IMR-90 (cell line): ENCODE data around the gene ABHD3.
"Not testable (repeated sequence)": the region's sequence is repeated elsewhere in the genome, so short reads cannot be mapped to it uniquely, and the experiment has no call there.

ENCODE experiments used
- MAZ ChIP-seq: IDR thresholded peaks from 2 replicates; pipeline ENCODE4 v1.6.1; 2012; ENCODE audit warnings: low read depth, mild to moderate bottlenecking, low read length, improper control_type of control experiment, moderate library complexity, borderline replicate concordance
- RAD21 ChIP-seq: IDR thresholded peaks from 2 replicates; pipeline ENCODE4 v1.6.1; 2012; ENCODE audit warnings: low read length, improper control_type of control experiment
- RFX5 ChIP-seq: IDR thresholded peaks from 2 replicates; pipeline ENCODE4 v1.8.0; 2012; ENCODE audit warnings: low read depth, mild to moderate bottlenecking, low read length, moderate library complexity
- TF ChIP-seq, protein P1 (sequence below): conservative IDR thresholded peaks from 2 replicates; pipeline ENCODE4 v1.5.1; 2012; ENCODE audit warnings: mild to moderate bottlenecking, low read depth, low read length, improper control_type of control experiment

DNA sequence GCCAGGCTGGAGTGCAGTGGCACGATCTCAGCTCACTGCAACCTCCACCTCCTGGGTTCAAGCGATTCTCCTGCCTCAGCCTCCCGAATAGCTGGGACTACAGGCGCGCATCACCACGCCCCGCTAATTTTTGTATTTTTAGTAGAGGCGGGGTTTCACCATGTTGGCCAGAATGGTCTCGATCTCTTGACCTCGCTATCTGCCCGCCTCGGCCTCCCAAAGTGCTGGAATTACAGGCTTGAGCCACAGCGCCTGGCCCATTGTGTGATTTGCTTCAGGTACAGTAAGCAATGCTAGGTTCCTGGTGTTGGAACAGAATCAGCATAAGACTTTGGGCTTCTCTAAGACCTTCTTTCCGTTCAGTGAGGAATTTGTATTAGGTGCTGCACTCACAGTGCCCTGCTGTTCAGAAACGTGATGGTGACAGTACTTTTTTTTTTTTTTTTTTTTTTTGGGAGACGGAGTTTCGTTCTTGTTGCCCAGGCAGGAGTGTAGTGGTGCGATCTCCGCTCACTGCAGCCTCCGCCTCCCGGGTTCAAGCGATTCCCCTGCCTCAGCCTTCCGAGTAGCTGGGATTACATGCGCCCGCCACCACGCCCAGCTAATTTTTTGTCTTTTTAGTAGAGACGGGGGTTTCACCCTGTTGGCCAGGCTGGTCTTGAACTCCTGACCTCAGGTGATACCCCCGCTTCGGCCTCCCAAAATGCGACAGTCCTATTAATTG lies 93.0 kb downstream of the ABHD3 start:
- TF ChIP-seq MAZ, RAD21, RFX5: not testable (repeated sequence)
- TF ChIP-seq, protein P1, sequence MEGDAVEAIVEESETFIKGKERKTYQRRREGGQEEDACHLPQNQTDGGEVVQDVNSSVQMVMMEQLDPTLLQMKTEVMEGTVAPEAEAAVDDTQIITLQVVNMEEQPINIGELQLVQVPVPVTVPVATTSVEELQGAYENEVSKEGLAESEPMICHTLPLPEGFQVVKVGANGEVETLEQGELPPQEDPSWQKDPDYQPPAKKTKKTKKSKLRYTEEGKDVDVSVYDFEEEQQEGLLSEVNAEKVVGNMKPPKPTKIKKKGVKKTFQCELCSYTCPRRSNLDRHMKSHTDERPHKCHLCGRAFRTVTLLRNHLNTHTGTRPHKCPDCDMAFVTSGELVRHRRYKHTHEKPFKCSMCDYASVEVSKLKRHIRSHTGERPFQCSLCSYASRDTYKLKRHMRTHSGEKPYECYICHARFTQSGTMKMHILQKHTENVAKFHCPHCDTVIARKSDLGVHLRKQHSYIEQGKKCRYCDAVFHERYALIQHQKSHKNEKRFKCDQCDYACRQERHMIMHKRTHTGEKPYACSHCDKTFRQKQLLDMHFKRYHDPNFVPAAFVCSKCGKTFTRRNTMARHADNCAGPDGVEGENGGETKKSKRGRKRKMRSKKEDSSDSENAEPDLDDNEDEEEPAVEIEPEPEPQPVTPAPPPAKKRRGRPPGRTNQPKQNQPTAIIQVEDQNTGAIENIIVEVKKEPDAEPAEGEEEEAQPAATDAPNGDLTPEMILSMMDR, result not testable (repeated sequence)
